NCI-H146 treated with DMSO at 0.1 percent for 48 hours (cell line): Measurements from ENCODE around the gene TBCD.

Experiments used
- DNase-seq: peaks from one replicate; lab custom pipeline; 2025; ENCODE audit not compliant: unreplicated experiment; lab: John Stamatoyannopoulos, UW

Gene TBCD

DNA sequence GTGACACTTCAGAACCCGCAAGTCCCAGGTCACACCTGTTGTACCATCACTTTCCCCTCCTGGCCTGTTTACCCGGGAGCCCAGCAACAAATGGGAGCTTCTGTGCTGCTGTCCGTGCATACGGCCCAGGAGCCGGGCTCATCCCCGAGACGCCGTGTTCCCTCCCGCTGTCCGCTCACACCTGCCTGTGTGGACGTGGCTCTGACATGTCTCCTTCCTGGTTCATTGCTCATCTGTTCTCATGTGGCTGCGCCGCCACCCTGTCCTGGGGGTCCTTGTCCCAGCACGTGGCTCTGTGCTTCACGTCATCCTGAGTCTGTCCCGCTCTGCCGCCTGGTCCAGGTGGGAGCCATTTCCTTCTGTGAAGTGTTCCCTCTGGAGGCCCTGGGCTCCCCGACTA, 37.9 kb downstream of the TBCD start:
- DNase-seq = no peak

DNA sequence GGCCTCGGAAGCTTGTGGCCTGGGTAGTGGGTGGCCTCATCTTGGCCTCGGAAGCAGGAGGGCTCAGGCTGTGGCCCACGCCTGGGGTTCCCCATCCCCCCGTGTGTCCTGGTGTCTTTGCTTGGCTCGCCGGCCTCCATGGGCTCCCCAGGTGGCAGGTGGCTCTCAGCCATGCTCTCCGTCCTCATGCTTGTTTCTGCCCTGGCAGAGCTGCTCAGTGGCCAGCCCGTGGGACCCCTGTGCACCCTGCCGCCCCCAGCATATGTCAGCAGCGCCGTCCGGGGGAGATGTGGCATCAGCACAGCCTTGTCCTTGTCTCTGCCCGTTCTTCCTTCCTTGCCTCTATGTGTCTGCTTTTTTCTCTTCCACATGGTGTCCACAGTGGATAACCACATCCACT, 38.5 kb downstream of the TBCD start:
- DNase-seq = no peak

DNA sequence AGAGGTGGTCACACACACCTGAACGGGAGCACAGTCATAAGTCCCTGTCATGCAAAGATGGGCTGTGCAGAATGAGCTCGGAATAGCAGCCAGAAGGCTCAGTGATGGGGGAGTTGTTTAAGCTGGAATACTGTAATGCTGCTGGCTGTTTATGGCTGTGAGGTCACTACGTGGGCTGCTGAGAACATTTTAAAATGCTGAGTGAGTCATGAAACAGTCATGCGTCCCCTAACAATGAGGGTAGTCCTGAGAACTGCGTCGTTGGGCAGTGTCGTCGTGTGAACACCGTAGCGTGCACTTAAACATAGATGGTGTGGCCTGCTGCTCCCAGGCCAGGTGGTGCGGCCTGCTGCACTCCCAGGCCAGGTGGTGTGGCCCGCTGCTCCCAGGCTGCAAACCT, 39.7 kb downstream of the TBCD start:
- DNase-seq = no peak

DNA sequence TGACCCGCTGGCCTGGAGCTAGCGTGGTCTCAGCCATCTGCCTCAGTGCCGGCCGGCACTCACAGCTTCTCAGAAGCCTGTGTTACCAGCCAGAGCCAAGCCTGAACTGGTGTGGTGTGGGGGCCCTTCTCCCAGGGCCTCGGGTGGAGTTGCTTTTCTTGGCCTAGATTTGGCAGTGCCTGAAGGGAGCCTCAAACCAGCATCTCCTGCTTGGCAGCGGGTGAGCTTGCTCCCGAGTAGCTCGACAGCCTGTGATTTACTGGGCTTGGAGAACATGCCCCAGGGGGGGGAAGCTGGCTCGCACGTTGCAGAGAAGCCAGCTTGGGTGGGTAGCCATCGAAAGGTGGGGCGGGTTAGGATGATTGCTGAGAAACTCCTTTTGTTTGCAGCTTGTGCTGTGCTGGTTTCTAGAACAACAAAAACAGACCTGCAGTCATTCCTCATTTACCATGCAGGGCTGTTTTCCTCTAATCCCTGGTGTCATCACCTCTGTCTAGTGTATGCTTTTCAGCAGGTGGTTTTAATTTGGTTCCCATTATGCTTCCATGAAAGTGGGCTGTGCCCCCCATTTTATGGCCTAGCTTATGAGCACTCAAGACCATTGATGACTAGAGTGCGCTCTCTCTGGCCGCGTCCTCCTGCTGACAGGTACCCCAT, 42.2 kb downstream of the TBCD start:
- DNase-seq = no peak

DNA sequence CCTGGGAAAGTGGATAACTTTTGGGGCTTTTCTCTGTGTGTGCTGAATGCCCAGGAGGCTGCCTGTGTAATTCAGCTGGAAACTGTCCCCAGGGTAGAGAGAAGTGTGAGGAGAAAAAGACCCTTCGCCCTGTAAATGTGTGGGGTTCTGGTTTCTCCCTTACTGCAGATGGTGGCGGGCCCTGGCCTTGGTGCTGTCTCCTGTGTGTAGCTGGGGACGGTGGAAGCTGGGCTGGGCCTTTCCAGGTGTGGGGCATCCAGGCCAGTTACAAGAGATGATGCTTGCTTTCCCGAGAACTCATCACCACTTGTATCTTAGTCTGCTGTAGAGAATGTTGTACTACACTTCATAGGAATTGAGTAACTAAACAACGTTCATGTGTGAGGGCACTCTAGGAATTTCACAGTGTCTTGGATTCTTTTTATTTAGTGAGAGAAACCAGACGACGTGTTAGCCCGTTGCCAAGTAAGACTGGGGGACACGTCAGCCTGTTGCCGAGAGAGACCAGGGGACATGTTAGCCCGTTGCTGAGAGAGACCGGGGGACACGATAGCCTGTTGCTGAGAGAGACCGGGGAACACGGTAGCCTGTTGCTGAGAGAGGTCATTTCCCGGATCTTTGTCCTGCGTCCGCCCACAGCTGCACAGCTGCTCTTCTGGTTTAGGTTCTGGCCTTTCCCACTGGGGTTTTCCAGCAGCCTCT, 43.1 kb downstream of the TBCD start:
- DNase-seq = no peak

DNA sequence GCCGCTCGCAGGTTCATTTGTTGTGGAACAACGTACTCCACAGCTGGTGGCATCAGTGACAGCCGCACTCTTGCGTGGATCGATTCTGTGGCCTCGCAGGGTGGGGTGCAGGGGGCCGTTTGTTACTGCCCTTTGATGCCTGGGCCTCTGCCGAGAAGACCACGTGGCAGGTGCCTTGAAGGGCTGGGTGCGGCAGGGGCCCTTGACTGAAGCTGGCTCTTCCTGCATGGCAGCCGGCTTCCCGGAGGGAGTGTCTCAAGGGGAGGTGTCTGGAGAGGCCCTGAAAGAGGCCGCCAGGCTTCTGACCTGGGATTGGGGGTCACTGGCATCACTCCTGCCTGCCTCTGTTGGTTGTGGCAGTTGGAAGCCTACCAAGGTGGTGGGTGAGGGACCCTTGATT, 43.8 kb downstream of the TBCD start:
- DNase-seq = no peak

DNA sequence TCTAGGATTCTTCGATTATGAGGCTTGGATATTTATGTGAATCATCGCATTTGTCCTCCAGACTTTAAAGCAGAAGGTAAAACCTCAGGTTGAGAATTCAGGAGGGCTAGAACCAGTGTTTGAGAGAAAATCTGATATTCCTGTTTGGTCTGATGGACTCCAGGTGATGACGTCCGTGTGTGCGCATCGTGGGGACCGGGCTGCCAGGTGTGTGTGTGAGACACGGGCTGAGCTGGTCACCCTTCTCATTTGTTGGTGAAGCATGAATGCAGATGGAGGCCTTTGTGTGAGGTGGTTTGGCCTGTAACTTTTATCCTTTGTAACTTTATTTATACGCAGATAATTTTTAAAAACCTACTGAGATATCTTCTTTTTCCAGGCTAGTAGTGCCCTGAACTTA, 45.2 kb downstream of the TBCD start:
- no peak for DNase-seq

DNA sequence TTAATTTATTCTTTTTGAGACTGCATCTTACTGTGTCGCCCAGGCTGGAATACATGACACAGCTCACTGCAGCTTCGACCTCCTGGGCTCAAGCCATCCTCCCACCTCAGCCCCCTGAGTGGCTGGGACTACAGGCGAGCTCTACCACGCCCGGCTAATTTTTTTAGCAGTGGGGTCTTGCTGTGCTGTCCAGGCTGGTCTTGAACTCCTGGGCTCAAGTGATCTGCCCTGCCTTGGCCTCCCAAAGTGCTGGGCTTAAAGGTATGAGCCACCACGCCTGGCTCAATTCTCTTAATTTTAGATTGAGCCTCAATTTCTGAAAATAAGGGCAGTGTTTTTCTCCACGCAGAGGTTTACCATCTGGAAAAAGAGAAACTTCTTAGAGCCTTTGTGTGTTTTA, 46.9 kb downstream of the TBCD start:
- no peak for DNase-seq

DNA sequence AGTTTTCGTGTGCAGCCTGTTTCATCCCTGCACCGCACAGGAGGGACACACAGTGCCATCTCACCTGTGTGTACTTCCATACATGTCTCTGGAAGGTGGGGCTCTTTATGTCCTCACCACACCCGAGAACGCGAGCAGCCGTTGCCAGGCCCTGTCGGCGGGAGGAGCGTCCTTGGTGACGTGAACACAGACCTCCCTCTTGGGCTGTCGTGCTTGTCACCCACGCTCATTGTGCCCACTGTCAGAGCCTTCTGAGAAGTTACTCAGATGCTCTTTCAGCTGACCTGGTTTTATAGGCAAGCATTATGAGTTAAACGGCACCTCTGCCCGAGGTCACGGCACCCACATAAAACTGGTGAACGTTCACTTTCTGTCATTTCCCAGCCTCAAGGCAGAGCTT, 47.7 kb downstream of the TBCD start:
- no peak for DNase-seq

DNA sequence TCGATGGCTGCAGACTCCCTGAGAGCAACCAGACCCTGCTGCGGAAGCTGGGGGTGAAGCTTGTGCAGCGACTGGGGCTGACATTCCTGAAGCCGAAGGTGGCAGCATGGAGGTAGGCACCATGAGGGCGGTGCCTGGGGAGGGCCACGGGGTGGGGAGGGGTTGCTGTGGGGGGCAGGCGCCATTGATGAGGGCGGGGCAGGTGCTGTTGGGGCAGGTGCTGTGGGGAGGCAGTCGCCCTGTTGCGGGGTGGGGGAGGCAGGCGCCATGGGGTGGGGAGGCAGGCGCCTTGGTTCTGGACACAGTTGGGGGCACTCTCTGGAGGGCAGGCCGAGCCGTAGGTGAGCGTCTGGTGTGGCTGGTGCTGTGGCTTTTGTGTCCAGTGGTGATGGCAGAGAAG, 49.0 kb downstream of the TBCD start:
- no peak for DNase-seq

DNA sequence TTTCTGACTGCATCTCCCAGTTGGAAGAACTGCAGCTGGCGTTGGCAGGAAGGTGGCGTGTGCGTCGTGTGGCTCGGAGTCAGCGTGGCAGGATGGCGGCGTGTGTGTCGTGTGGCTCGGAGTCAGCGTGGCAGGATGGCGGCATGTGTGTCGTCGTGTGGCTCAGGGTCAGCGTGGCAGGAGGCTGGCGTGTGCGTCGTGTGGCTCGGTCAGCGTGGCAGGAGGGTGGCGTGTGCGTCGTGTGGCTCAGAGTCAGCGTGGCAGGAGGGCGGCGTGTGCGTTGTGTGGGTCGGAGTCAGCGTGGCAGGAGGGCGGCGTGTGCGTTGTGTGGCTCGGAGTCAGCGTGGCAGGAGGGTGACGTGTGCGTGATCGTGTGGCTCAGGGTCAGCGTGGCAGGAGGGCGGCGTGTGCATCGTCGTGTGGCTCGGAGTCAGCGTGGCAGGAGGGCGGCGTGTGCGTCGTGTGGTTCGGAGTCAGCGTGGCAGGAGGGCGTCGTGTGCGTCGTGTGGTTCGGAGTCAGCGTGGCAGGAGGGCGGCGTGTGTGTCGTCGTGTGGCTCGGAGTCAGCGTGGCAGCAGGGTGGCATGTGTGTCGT, 49.6 kb downstream of the TBCD start:
- no peak for DNase-seq

DNA sequence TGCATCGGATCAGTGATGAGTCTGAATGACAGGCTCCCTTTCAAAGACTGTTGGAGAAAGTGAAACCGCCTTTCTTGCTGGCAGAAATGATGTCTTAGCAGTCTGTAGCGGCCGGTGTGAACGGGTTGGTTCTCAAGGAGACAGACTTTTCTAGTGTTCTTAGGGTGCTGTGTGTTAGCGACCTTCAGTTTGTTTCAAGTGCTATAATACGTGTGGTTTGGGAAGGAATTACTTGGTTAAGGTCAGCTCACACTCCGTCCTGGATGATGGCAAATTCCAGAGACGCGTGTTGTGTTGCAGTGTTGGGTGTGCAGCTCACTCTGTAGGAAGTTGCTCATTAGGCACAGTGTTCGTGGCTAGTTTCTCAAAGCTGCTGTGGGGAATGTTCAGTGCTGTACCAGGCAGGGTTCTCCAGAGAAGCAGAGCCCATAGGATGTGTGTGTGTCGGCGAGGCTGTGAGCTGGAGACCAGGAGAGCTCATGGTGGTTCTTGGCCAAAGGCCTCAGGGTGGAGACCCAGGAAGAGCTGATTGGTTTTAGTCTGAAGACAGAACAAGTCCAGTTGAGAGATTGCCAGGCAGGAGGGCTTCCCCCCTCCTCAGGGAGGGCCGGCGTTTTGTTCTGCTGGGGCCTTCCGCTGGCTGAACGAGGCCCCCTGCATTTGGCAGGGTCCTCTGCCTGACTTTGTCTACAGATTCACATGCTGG, 50.4 kb downstream of the TBCD start:
- DNase-seq = no peak

DNA sequence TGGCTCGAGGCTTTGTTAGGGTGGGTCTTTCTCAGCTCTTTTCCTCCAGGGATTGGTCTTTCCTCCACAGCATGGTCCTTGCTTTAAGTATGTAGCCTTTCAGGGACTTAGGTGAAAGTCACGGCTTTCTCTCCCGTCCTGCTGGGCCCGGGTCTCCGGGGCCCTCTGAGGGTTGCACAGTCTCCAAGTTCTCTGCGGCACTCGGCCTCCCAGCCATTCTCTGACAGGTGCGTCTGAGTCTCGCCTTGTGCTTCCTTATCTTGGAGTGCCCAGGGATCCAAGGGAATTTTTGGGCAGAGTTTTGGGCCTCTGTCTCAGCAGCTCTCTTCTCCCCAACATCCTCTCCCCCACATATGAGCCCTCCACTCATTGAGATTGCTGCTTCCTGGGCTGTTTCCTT, 51.3 kb downstream of the TBCD start:
- no peak for DNase-seq

DNA sequence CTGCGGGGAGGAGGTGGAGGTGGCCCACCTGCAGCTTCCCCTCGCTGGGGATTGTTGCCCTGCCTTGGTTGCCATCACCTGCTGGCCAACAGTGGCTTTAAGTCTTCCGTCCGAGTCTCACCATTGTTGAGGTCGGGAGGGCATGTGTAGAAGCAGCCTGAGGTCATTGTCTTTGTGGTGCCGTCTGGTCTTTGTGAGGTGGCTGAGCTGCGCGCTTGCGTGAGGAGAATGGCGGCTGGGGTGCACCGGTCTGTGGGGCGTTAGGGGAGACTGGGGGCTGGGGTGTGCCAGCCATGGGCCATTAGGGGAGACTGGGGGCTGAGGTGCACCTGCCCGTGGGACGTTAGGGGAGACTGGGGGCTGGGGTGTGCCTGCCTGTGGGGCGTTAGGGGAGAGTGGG, 51.7 kb downstream of the TBCD start:
- DNase-seq = no peak

DNA sequence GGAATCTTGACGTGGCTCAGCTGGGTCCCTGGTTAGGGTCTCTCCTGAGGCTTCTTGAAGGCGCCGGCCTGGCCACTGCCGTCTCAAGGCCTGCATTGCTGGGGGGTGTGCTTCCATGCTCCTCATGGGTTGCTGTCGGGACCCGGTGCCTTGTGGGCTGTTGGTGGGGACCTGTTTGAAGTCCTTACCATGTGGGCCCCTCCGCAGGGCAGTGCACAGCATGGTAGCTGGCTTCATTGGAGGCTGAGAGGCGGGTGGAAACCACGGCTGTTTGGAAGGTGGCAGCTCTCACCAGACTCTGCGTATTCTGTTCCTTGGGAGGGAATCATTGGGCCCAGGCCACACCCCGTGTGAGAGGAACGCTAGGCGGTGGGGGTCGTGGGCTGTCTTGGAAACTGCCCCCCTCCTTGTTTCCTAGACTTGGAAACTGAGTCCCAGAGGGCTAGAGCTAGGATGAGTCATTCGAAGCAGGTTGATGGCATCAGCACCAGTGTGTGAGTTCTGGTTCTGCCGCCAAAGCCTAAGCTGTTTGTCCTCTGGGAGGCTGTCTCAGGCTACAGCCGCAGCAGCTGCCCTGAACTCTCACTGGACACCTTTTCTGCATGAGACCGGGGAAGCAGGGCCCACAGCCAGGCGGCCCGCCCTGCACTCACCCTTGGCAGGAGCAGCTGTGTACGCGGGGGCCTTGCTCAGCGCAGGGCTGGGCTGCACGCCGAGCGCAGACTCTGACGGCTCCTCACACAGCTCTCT, 52.8 kb downstream of the TBCD start:
- DNase-seq = no peak

DNA sequence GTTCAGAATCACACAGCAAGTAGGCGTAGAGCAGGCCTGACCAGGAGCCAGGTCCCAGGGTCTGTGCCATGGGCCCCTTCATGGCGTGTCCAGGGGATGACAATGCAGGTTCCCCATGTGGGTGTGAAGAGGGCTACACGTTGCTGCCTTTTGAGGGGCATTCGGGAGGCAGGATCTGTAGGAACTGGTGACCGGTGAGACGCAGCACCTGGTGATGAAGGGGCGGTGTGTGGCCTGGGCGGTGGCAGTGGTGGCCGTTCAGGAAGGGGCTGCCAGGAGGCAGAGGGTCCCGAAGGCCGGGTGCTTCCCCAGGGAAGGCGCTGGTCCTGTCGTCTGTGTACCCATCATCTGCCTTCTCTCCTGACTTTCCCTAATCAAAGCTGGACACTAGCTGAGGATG, 53.4 kb downstream of the TBCD start:
- no peak for DNase-seq

DNA sequence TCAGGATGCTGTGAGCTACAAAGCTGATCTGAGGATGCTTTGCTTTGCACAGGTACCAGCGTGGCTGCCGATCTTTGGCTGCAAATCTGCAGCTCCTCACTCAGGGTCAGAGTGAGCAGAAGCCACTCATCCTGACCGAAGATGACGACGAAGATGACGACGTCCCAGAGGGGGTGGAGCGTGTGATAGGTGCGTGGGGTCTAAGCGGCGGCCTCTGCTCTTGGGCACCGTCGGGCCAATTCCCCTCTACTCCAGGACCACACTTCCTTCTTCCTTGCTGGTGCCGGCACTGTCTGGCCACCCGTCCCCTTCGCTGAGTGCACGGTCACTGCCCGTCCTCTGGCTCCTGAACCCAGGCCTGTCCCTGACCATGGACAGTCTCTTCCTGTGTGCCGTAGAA, 54.0 kb downstream of the TBCD start:
- no peak for DNase-seq

DNA sequence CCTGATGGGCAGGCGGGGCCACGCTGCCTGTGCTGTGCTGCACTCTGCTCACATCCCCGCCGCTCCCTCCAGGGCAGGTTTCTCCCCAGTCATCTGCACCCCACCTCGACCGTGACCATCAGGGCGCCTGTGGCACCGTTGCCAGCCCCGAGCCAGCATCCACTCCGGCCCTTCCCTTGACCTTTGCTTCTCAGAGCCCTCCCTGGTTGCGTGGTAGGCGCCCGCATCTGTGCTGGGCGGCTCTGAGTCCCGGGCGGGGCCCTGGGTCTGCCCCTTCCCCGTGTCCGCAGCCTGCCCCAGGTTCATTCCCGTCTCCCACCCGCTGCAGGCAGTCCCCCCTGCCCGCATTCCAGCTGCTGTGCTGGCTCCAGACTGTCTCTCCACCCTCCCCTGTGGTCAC, 54.8 kb downstream of the TBCD start:
- DNase-seq = no peak

DNA sequence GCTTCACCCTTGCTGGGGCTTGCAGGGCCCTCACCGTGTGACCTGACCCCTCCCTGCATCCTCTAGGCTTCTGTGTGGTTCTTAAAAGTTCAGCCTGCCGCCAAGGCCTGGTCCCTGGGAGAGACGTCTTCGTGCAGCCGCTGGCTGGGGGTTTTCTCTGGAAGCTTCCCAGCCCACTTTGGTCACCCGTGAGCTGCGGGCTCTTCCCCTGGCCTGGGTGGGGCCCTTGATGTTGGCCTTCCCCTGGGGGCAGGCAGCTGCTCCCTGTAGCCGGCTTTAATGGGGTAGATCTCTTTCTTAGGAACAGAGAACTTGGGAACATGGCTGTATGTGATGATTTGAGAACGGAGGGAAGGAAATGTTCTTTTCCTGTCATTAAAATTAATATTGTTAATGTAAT, 55.2 kb downstream of the TBCD start:
- DNase-seq = no peak

DNA sequence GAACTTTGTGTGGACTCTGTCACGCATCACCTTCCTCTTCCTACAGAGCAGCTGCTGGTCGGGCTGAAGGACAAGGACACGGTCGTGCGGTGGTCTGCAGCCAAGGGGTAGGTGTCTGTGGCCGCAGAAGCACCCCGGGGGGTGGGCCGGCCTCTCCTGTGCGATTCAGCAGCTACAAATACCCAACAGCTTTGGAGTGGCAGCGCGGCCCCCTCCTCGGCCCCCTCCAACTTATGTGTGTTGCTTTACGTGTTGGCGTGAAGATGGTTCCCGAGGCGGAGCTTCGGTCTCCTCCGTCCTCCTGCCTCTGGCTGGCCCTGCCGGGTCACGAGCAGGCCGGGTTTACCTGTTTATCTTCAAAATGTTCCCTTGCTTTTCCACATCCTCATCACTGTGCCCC, 55.7 kb downstream of the TBCD start:
- no peak for DNase-seq

DNA sequence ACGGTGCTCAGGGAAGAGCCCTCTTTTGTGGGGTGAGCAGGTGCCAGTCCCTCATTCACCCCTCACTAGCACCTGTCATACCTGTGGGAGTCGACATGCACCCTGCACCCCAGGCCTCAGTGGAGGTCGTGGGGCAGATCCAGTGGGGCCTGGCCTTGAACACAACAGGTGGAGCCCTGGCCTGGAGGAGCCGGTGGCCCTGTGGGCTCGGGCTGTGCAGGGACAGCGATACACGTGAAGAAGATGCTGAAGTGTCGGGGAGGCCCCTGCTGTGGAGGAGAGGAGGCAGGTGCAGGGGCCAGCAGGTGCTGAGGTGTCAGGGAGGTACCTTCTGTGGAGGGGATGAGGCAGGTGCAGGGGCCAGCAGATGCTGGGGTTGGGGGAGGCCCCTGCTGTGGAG, 56.1 kb downstream of the TBCD start:
- DNase-seq = no peak
